Neutrophil (primary cell): Measurements from ENCODE around the gene GDPD5.

ENCODE experiments used
- H3K27ac ChIP-seq: fragments of 200-600 bp; sonication (generic); 2 replicates; pipeline ENCODE4 v1.5.1; 2016; ENCODE audit warnings: mild to moderate bottlenecking, moderate library complexity
- H3K27me3 ChIP-seq: fragments of 200-600 bp; sonication (generic); 2 replicates; pipeline ENCODE4 v1.6.0; 2016; ENCODE audit warnings: mild to moderate bottlenecking
- H3K36me3 ChIP-seq: fragments of 200-600 bp; sonication (generic); 2 replicates; pipeline ENCODE4 v1.5.1; 2017
- H3K4me1 ChIP-seq, 2 experiments: fragments of 200-600 bp in 1 of 2; sonication (generic) in 1 of 2; 1 replicate in 1 of 2; 2 replicates in 1 of 2; pipeline versions ENCODE4 v1.5.1 to v1.6.1; 2013 to 2016; ENCODE audit warnings: low read depth in 1 of 2, low read length in 1 of 2, mild to moderate bottlenecking in 1 of 2, moderate library complexity in 1 of 2; ENCODE audit not compliant: control insufficient read depth in 1 of 2, insufficient read depth in 1 of 2
- H3K4me3 ChIP-seq, 2 experiments: fragments of 200-600 bp in 1 of 2; sonication (generic) in 1 of 2; 1 replicate in 1 of 2; 2 replicates in 1 of 2; pipeline ENCODE4 v1.5.1; 2013 to 2016; ENCODE audit warnings: low read depth in 1 of 2, low read length in 1 of 2, mild to moderate bottlenecking in 1 of 2, moderate library complexity in 1 of 2
- H3K9me3 ChIP-seq: fragments of 200-600 bp; sonication (generic); 2 replicates; pipeline ENCODE4 v1.5.1; 2016
- TF ChIP-seq, protein P1 (sequence below): fragments of 200-600 bp; sonication (generic); IDR thresholded peaks from 2 replicates; pipeline ENCODE4 v1.5.1; 2016; ENCODE audit warnings: antibody characterized with exemption

GDPD5 gene

DNA sequence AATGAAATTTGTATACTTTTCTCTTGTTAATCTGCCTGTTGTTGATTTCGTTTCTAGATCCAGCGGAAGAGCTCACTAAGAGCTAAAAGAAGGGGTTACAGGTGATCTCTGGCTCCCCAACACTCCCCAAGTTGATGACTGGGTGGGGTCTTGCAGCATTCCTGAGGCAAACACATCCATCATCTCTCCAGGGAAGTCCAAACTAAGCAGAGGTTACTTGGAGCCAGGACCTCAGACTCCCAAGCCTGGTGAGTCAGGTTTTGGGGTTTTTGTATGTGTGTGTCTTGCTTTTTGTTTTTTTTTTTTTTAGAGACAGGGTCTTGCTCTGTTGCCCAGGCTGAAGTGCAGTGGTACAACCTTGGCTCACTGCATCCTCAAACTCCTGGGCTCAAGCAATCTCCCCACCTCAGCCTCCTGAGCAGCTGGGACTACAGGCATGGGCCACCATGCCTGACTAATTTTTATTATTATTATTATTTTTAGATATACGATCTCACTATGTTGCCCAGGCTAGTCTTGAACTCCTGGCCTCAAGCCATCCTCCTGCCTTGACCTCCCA, 137.9 kb downstream of the GDPD5 start:
- Histone ChIP-seq H3K4me3 (no peak overlapping the region), H3K9me3 (no peaks in the 10 kb centered on the region), H3K27ac (no peak overlapping the region), H3K27me3 (no peaks in the 10 kb centered on the region), H3K36me3 (no peaks in the 10 kb centered on the region), H3K4me1 (peaks cover 15 to 26% of the 10 kb centered on the region in 2 experiments)
- TF ChIP-seq, protein P1, sequence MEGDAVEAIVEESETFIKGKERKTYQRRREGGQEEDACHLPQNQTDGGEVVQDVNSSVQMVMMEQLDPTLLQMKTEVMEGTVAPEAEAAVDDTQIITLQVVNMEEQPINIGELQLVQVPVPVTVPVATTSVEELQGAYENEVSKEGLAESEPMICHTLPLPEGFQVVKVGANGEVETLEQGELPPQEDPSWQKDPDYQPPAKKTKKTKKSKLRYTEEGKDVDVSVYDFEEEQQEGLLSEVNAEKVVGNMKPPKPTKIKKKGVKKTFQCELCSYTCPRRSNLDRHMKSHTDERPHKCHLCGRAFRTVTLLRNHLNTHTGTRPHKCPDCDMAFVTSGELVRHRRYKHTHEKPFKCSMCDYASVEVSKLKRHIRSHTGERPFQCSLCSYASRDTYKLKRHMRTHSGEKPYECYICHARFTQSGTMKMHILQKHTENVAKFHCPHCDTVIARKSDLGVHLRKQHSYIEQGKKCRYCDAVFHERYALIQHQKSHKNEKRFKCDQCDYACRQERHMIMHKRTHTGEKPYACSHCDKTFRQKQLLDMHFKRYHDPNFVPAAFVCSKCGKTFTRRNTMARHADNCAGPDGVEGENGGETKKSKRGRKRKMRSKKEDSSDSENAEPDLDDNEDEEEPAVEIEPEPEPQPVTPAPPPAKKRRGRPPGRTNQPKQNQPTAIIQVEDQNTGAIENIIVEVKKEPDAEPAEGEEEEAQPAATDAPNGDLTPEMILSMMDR, result no peak

DNA sequence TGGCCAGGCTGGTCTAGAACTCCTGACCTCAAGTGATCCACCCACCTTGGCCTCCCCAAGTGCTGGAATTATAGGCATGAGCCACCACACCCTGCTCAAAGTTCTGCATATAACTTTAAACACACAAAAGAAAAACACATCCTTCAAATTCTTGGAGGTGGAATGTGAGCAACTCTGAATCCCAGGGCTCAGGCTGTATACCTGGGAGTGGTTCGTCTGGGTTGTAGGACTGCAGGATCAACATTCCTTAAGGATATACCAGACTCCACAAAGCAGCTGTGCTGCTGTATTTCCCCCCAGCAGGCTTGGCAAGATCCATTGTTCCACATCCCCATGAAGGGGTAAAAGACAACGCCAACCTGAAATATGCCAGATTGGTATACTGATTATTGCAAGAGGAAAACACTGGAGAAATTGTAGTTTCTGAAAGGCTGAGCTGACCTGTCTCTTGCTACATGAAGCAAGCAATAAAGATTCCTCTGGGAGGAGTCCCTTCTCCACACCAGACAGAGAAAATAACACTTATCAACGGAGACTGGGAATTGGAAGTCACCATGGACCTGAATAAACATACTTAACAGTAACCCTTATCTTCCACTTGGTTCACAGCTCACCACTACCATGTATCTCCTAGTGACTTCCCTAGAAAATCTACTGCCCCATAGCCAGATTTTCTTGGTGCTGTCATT, 138.7 kb downstream of the GDPD5 start:
- H3K27ac ChIP-seq, result no peak overlapping the region
- H3K36me3 ChIP-seq, result no peaks in the 10 kb centered on the region
- H3K4me3 ChIP-seq, result no peak overlapping the region

More for the DNA sequence above, 138.7 kb downstream of the GDPD5 start:
- no peaks in the 10 kb centered on the region for H3K9me3 ChIP-seq
- no peaks in the 10 kb centered on the region for H3K27me3 ChIP-seq
- TF ChIP-seq, protein P1, result no peak
- H3K4me1 ChIP-seq, result peaks cover 15 to 26% of the 10 kb centered on the region in 2 experiments
